ENCODE measurements around the gene HOXB2.

The HOXB2 gene

DNA sequence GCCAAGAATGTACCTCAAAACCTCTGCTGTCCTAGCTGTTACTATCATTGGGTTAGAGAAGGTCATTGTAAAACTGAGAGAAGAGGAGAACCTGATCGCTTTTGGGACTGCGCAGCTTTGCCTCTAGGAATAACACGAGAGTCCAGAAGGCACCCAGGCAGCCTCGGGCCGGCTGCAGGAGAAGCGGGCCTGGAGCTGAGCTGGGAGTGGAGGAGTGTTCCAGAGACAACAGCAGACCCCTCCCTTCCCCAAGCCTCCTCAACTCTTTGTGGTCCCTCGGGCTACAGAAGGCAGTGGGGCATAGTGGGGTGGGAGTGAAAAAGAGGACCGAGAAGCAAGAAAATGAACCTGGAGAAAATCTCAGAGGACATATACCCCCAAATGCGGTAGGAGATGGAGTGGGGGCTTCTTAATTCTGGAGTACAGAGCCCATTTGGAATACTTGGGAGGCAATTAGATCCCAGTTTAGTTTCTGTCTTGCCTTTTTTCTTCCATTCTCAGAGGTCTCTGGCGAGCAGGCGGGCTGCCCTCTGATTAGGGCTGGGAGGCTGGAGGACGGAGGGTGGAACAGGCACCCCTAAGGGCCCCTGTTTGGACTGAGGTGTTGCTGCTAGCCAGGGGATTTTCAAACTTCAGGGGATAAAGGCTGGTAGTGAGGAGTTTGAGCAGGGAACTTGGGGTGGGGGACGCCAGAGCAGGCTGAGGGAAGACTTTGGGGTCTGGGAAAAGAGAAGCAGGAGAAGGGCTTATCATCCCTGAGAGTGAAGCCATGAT lies 13.3 kb upstream of the HOXB2 start:
- TF ChIP-seq, protein P1, sequence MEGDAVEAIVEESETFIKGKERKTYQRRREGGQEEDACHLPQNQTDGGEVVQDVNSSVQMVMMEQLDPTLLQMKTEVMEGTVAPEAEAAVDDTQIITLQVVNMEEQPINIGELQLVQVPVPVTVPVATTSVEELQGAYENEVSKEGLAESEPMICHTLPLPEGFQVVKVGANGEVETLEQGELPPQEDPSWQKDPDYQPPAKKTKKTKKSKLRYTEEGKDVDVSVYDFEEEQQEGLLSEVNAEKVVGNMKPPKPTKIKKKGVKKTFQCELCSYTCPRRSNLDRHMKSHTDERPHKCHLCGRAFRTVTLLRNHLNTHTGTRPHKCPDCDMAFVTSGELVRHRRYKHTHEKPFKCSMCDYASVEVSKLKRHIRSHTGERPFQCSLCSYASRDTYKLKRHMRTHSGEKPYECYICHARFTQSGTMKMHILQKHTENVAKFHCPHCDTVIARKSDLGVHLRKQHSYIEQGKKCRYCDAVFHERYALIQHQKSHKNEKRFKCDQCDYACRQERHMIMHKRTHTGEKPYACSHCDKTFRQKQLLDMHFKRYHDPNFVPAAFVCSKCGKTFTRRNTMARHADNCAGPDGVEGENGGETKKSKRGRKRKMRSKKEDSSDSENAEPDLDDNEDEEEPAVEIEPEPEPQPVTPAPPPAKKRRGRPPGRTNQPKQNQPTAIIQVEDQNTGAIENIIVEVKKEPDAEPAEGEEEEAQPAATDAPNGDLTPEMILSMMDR (IDR thresholded peaks at IDR 0.05): no peak
- Histone ChIP-seq H2AFZ (no peak overlapping the region), H3K9ac (no peak overlapping the region), H3K79me2 (no peaks in the 10 kb centered on the region), H3K9me3 (ENCODE audit: control insufficient read depth, low read length) (no peaks in the 10 kb centered on the region), H3K4me2 (ENCODE audit: low read length) (no peak overlapping the region), H3K4me3 (ENCODE audit: low read depth, low read length) (no peak overlapping the region), H3K36me3 (ENCODE audit: control insufficient read depth, insufficient read depth, low read length) (no peaks in the 10 kb centered on the region), H3K27me3 (ENCODE audit: control insufficient read depth, insufficient read depth, low read length) (no peaks in the 10 kb centered on the region), H3K4me1 (no peaks in the 10 kb centered on the region), H3K27ac (no peak overlapping the region)

DNA sequence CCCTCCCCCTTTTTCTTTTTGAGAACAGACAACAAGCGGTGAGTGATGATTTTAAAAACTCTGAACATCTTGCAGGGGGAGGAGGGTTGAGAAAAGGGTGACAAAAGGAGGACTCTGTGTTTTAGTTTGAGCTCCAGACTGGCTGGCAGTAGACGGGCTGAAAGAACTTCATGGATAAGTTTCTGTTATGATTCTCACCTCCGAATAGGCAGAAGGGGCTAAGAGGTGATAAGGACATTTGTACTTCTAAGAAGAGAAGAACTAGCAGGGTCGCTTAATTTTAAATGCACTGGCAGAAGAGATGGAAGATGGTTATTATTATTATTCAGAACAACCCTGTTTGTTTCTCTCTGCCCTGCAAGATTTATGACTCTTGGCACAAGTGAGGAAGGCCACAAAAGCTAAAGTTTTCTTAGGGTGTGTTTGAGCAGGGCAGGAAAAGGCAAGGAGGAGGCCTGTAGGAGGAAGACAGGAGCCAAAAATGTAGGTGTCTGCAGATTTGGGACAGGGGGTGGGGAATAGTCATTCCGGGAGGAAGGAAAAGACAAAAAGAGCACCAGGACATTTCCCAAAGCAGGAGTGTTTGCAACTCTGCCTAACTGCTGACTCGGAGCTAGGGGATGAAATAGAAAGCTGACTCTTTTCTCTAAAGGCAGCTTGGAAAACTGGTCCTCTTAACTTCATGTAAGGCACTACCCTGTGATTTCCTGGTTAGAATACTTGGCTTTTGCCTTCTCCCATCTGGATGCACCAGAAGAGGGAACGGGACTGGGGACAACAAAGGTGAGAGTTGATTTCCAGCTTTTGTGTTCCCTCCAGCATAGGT lies 11.9 kb upstream of the HOXB2 start:
- Histone ChIP-seq H3K36me3 (ENCODE audit: control insufficient read depth, insufficient read depth, low read length) (no peaks in the 10 kb centered on the region), H3K4me2 (ENCODE audit: low read length) (peak overlapping the region; percentile 40), H2AFZ (no peak overlapping the region), H3K4me1 (no peaks in the 10 kb centered on the region), H3K9ac (no peak overlapping the region), H3K79me2 (no peaks in the 10 kb centered on the region), H3K27me3 (ENCODE audit: control insufficient read depth, insufficient read depth, low read length) (no peaks in the 10 kb centered on the region), H3K4me3 (ENCODE audit: low read depth, low read length) (no peak overlapping the region), H3K27ac (no peak overlapping the region), H3K9me3 (ENCODE audit: control insufficient read depth, low read length) (no peaks in the 10 kb centered on the region)
- TF ChIP-seq, protein P1 (IDR thresholded peaks at IDR 0.05): no peak

DNA sequence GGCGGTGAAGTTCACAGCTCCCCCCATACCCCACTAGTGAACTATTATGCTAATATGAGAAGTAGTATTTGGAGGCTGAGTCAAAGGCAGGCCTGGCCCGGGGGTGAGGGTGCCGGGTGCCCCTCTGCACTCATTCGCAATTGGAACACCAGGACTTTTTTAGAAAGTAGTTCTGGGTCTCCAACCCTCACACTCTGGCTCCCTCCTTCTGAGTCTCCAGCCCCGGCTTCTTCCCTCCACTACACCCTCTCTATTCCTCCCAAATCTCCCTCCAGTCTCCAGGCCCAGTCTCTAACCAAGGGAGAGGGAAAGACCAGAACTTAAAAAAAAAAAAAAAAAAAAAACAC lies 11.3 kb upstream of the HOXB2 start:
- TF ChIP-seq, protein P1 (IDR thresholded peaks at IDR 0.05): no peak
- Histone ChIP-seq H2AFZ (no peak overlapping the region), H3K4me1 (no peaks in the 10 kb centered on the region), H3K9ac (no peak overlapping the region), H3K27ac (no peak overlapping the region), H3K4me3 (ENCODE audit: low read depth, low read length) (peak overlapping the region; percentile 19), H3K36me3 (ENCODE audit: control insufficient read depth, insufficient read depth, low read length) (no peaks in the 10 kb centered on the region), H3K9me3 (ENCODE audit: control insufficient read depth, low read length) (no peaks in the 10 kb centered on the region), H3K79me2 (no peaks in the 10 kb centered on the region), H3K27me3 (ENCODE audit: control insufficient read depth, insufficient read depth, low read length) (no peaks in the 10 kb centered on the region), H3K4me2 (ENCODE audit: low read length) (peak overlapping the region; percentile 53)

DNA sequence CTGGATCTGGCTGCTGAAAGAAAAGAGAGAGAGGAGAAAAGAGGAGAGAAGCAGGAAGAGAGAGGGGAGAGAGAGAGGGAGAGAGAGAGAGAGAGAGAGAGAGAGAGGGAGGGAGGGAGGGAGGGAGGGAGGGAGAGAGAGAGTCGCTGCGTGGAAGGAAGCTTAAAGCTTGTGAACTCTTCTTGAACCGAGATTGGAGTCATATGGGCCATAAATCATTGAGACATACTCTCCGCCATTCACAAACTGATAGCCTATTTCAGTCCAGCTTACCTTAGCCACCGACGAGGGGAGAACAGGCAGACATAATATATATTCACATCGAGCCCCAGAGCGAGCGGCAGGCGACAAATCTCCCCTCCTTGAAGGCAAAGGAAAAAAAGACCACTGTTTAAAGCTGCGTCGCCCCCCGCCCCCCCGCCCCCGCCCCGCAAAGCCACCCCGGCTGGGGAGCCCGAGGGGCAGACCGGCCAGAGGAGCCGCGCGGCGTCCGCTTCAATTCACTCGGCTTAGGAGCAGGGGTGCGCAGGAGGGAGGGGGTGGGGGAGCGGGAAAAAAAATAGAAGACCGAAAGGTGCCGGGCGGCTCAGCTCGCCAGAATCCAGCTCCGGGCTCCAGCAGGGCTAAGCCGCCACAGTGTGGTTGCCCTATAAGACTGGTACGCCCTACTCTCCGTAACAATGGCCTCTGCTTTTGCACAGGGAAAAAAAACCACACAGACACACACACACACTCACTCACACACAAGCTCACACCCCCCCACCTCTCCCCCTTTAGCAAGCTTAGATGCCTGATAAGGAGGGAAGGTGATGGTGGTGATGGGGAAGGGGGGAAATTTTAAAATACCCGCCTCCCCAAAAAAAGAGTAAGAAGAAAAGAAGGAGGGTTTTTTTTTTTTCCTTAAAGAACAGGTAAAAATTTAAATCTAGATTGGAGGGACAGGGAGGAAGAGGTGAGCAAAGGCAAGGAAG lies 10.6 kb upstream of the HOXB2 start:
- TF ChIP-seq, protein P1 (IDR thresholded peaks at IDR 0.05): no peak
- no peak overlapping the region for H3K9ac ChIP-seq
- no peaks in the 10 kb centered on the region for H3K36me3 ChIP-seq (ENCODE audit: control insufficient read depth, insufficient read depth, low read length)
- H3K9me3 ChIP-seq (ENCODE audit: control insufficient read depth, low read length): no peaks in the 10 kb centered on the region
- H3K4me1 ChIP-seq: no peaks in the 10 kb centered on the region
- peak overlapping the region; percentile 82 for H3K4me2 ChIP-seq (ENCODE audit: low read length)
- H2AFZ ChIP-seq: no peak overlapping the region
- no peaks in the 10 kb centered on the region for H3K27me3 ChIP-seq (ENCODE audit: control insufficient read depth, insufficient read depth, low read length)
- H3K27ac ChIP-seq: no peak overlapping the region
- H3K4me3 ChIP-seq (ENCODE audit: low read depth, low read length): peak overlapping the region; percentile 71
- no peaks in the 10 kb centered on the region for H3K79me2 ChIP-seq

Data from parathyroid adenoma (tissue), 2 donors.